Measurements from ENCODE around the gene RHO. TPM values are rescaled to one million over a fixed set of nuclear protein-coding genes. Genes with fewer than 3 reads are reported as not detected.

Gene RHO
- total and polyA plus RNA-seq, 5 donors from 2014 or later = not detected

- H3K9me3 Mint-ChIP-seq = no peaks in the 10 kb centered on the region
- peaks cover 0 to 1% (median 0%) of the 10 kb centered on the region in 4 donors for H3K4me1 Mint-ChIP-seq
Measured at GRCh38 chr3:129561619-129562248, 33.3 kb downstream of the RHO start.

DNA sequence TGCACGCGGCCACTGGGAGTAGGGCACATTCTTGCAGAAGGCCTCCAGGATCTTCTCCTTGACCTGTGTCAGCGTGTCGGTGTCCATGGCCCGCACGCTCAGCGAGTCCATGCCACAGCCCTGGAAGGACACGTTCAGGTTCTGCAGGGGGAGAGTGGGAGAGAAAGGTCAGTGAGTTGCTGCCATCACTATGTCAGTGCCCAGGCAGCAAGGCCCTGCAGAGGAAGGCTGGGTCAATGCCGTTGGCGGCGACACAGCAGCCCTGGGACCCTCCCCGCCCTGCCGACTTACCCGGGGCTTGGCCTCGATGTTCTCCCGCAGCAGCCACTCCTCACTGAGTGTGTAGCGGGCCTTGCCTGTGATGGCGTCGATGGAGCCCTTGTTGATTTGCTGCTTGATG lies 34.4 kb downstream of the RHO start:
- ATAC-seq (ENCODE audit: low read depth in 2 of 2) (no peak), DNase-seq (no peak)
- Histone ChIP-seq H3K36me3 (ENCODE audit: control insufficient read depth, insufficient read depth, low read length) (no peaks in the 10 kb centered on the region), H3K4me1 (ENCODE audit: control insufficient read depth, insufficient read depth, low read length, poor library complexity, severe bottlenecking) (no peaks in the 10 kb centered on the region), H3K4me3 (ENCODE audit: low read depth, low read length) (no peak overlapping the region), H3K27me3 (ENCODE audit: control insufficient read depth, insufficient read depth, low read length) (no peaks in the 10 kb centered on the region), H3K9me3 (ENCODE audit: control insufficient read depth in 2 of 2, low read length in 2 of 2) (no peaks in the 10 kb centered on the region), H3K27ac (ENCODE audit: insufficient read depth, low read length, poor library complexity, severe bottlenecking) (no peak overlapping the region)
- Mint-ChIP-seq H3K27ac (no peak overlapping the region), H3K36me3 (no peaks in the 10 kb centered on the region), H3K27me3 (no peaks in the 10 kb centered on the region), H3K4me1 (peaks cover 0 to 1% (median 0%) of the 10 kb centered on the region in 4 donors), H3K4me3 (no peak overlapping the region), H3K9me3 (no peaks in the 10 kb centered on the region)

More at GRCh38 chr3:129561619-129562248, 33.3 kb downstream of the RHO start:
- ATAC-seq (ENCODE audit: low read depth in 2 of 2) (no peak), DNase-seq (no peak)
- H3K4me3 Mint-ChIP-seq = no peak overlapping the region
- Histone ChIP-seq H3K4me1 (ENCODE audit: control insufficient read depth, insufficient read depth, low read length, poor library complexity, severe bottlenecking) (no peaks in the 10 kb centered on the region), H3K4me3 (ENCODE audit: low read depth, low read length) (no peak overlapping the region), H3K27ac (ENCODE audit: insufficient read depth, low read length, poor library complexity, severe bottlenecking) (no peak overlapping the region), H3K36me3 (ENCODE audit: control insufficient read depth, insufficient read depth, low read length) (no peaks in the 10 kb centered on the region), H3K9me3 (ENCODE audit: control insufficient read depth in 2 of 2, low read length in 2 of 2) (no peaks in the 10 kb centered on the region), H3K27me3 (ENCODE audit: control insufficient read depth, insufficient read depth, low read length) (no peaks in the 10 kb centered on the region)
- H3K27ac Mint-ChIP-seq = no peak overlapping the region
- no peaks in the 10 kb centered on the region for H3K27me3 Mint-ChIP-seq
- H3K36me3 Mint-ChIP-seq = no peaks in the 10 kb centered on the region

DNA sequence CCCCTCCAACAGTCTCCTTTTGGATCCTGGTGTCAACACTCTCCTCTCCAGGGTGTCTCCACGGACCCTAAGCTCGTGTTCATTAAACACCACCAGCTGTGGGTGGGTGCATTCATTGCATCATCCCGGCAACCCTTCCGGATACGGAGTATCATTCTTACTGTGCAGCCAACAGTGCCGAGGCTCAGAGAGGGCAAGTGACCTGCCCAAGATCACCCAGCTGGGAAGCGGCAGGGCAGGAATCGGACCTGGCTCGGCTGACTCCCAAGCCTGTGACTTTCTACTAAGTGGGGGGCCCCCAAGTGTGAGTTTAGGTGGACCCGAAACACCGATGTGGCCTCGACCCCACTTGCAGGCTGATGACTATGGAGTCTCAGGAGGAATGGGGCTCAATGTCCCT lies 34.9 kb downstream of the RHO start:
- no peak for DNase-seq
- no peaks in the 10 kb centered on the region for H3K9me3 Mint-ChIP-seq
- no peak overlapping the region for H3K4me3 ChIP-seq (ENCODE audit: low read depth, low read length)
- ATAC-seq (ENCODE audit: low read depth in 2 of 2) = no peak
- H3K36me3 Mint-ChIP-seq = no peaks in the 10 kb centered on the region
- H3K27ac ChIP-seq (ENCODE audit: insufficient read depth, low read length, poor library complexity, severe bottlenecking) = no peak overlapping the region
- H3K27me3 ChIP-seq (ENCODE audit: control insufficient read depth, insufficient read depth, low read length) = no peaks in the 10 kb centered on the region
- H3K9me3 ChIP-seq (ENCODE audit: control insufficient read depth in 2 of 2, low read length in 2 of 2) = no peaks in the 10 kb centered on the region
- no peaks in the 10 kb centered on the region for H3K36me3 ChIP-seq (ENCODE audit: control insufficient read depth, insufficient read depth, low read length)
- no peak overlapping the region for H3K4me3 Mint-ChIP-seq
- H3K27me3 Mint-ChIP-seq = no peaks in the 10 kb centered on the region
- peaks cover 0 to 1% (median 0%) of the 10 kb centered on the region in 4 donors for H3K4me1 Mint-ChIP-seq
- H3K27ac Mint-ChIP-seq = peak overlapping the region in 1 of 3 donors; percentile 51
- no peaks in the 10 kb centered on the region for H3K4me1 ChIP-seq (ENCODE audit: control insufficient read depth, insufficient read depth, low read length, poor library complexity, severe bottlenecking)

DNA sequence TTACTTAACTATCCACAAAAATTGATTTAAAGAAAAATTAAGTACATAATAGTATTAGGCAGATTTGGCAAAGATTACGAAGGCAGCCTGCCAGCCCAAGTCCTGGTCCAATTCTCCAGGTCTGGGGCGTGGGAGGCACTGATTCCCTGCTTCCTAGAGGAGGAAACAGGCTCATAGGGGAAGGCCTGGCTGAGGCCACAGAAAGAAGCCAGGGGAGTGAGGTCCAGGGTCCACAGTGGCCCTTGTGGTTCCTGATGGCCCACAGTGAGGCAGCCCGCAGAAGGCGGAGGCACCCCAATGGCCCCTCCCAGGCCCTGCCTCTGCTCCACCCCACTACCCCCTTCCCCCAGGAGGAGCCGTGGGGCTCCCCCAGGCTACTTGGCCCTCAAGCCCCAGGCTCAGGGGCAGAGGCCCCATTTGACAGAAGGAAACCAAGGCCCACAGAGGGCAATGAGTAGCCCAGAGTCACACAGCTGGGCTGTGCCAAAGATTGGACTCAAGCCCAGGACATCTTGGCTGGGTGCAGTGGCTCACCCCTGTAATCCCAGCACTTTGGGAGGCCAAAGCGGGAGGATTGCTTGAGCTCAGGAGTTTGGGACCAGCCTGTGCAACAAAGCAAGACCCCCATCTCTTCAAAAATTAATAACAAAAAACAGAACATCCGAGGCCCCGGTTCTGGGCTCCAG lies 35.6 kb downstream of the RHO start:
- ATAC-seq (ENCODE audit: low read depth in 2 of 2) = no peak
- DNase-seq = no peak
- H3K27ac Mint-ChIP-seq = no peak overlapping the region
- Histone ChIP-seq H3K4me1 (ENCODE audit: control insufficient read depth, insufficient read depth, low read length, poor library complexity, severe bottlenecking) (no peaks in the 10 kb centered on the region), H3K4me3 (ENCODE audit: low read depth, low read length) (no peak overlapping the region), H3K27ac (ENCODE audit: insufficient read depth, low read length, poor library complexity, severe bottlenecking) (no peak overlapping the region), H3K27me3 (ENCODE audit: control insufficient read depth, insufficient read depth, low read length) (no peaks in the 10 kb centered on the region), H3K9me3 (ENCODE audit: control insufficient read depth in 2 of 2, low read length in 2 of 2) (no peaks in the 10 kb centered on the region), H3K36me3 (ENCODE audit: control insufficient read depth, insufficient read depth, low read length) (no peaks in the 10 kb centered on the region)
- H3K36me3 Mint-ChIP-seq = no peaks in the 10 kb centered on the region
- H3K27me3 Mint-ChIP-seq = no peaks in the 10 kb centered on the region
- H3K4me3 Mint-ChIP-seq = no peak overlapping the region
- peaks cover 0 to 1% (median 0%) of the 10 kb centered on the region in 4 donors for H3K4me1 Mint-ChIP-seq
- H3K9me3 Mint-ChIP-seq = no peaks in the 10 kb centered on the region

- peaks cover 0 to 1% (median 0%) of the 10 kb centered on the region in 4 donors for H3K4me1 Mint-ChIP-seq
- H3K4me3 Mint-ChIP-seq = no peak overlapping the region
- no peaks in the 10 kb centered on the region for H3K36me3 Mint-ChIP-seq
- no peaks in the 10 kb centered on the region for H3K27me3 Mint-ChIP-seq
- H3K9me3 Mint-ChIP-seq = no peaks in the 10 kb centered on the region
- H3K9me3 ChIP-seq (ENCODE audit: control insufficient read depth in 2 of 2, low read length in 2 of 2) = no peaks in the 10 kb centered on the region
- DNase-seq (no peak), ATAC-seq (ENCODE audit: low read depth in 2 of 2) (no peak)
- H3K4me3 ChIP-seq (ENCODE audit: low read depth, low read length) = no peak overlapping the region
- no peaks in the 10 kb centered on the region for H3K36me3 ChIP-seq (ENCODE audit: control insufficient read depth, insufficient read depth, low read length)
- H3K27ac ChIP-seq (ENCODE audit: insufficient read depth, low read length, poor library complexity, severe bottlenecking) = no peak overlapping the region
- no peaks in the 10 kb centered on the region for H3K27me3 ChIP-seq (ENCODE audit: control insufficient read depth, insufficient read depth, low read length)
- no peak overlapping the region for H3K27ac Mint-ChIP-seq
- H3K4me1 ChIP-seq (ENCODE audit: control insufficient read depth, insufficient read depth, low read length, poor library complexity, severe bottlenecking) = no peaks in the 10 kb centered on the region
Measured at GRCh38 chr3:129564981-129565644, 36.7 kb downstream of the RHO start.

GRCh38 chr3:129565902-129566301 lies 37.5 kb downstream of the RHO start:
- ATAC-seq (ENCODE audit: low read depth in 2 of 2) = no peak
- H3K27ac Mint-ChIP-seq = no peak overlapping the region
- H3K27me3 ChIP-seq (ENCODE audit: control insufficient read depth, insufficient read depth, low read length) = no peaks in the 10 kb centered on the region
- H3K36me3 Mint-ChIP-seq = no peaks in the 10 kb centered on the region
- H3K4me1 ChIP-seq (ENCODE audit: control insufficient read depth, insufficient read depth, low read length, poor library complexity, severe bottlenecking) = no peaks in the 10 kb centered on the region
- no peak overlapping the region for H3K4me3 Mint-ChIP-seq
- no peak overlapping the region for H3K4me3 ChIP-seq (ENCODE audit: low read depth, low read length)
- H3K27ac ChIP-seq (ENCODE audit: insufficient read depth, low read length, poor library complexity, severe bottlenecking) = no peak overlapping the region
- no peaks in the 10 kb centered on the region for H3K4me1 Mint-ChIP-seq
- H3K36me3 ChIP-seq (ENCODE audit: control insufficient read depth, insufficient read depth, low read length) = no peaks in the 10 kb centered on the region
- no peaks in the 10 kb centered on the region for H3K9me3 ChIP-seq (ENCODE audit: control insufficient read depth in 2 of 2, low read length in 2 of 2)
- no peak for DNase-seq
- H3K27me3 Mint-ChIP-seq = no peaks in the 10 kb centered on the region
- H3K9me3 Mint-ChIP-seq = no peaks in the 10 kb centered on the region

DNA sequence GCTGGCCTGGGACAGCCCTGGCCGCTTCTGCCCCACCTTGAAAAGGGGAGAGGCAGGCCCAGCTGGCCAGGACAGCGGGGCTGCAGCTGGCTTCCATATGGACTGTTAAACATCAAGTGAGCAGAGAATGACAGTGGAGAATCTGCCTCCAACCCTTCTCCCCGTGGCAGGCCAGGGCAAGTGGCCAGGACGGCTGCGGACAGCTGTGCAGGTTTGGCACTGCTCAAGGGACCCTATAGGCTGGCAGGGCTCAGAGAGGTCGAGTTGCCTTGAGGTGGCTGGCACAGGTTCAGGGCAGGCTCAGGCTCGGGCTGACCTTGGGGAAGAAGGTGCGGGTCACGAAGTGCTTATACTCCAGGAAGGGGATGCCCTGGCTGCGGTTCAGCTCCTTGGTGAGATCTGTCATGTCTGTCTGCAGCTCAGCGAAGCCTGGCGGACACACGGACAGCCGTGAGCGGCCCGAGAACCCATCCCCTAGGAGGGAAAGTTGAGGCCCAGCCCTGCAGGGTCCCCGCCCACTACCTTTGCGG lies 38.8 kb downstream of the RHO start:
- H3K27ac ChIP-seq (ENCODE audit: insufficient read depth, low read length, poor library complexity, severe bottlenecking) = no peak overlapping the region
- no peaks in the 10 kb centered on the region for H3K4me1 ChIP-seq (ENCODE audit: control insufficient read depth, insufficient read depth, low read length, poor library complexity, severe bottlenecking)
- H3K9me3 ChIP-seq (ENCODE audit: control insufficient read depth in 2 of 2, low read length in 2 of 2) = no peaks in the 10 kb centered on the region
- ATAC-seq (ENCODE audit: low read depth in 2 of 2) (no peak), DNase-seq (no peak)
- no peaks in the 10 kb centered on the region for H3K36me3 ChIP-seq (ENCODE audit: control insufficient read depth, insufficient read depth, low read length)
- no peaks in the 10 kb centered on the region for H3K36me3 Mint-ChIP-seq
- no peaks in the 10 kb centered on the region for H3K27me3 Mint-ChIP-seq
- no peak overlapping the region for H3K27ac Mint-ChIP-seq
- H3K9me3 Mint-ChIP-seq = no peaks in the 10 kb centered on the region
- no peak overlapping the region for H3K4me3 ChIP-seq (ENCODE audit: low read depth, low read length)
- H3K4me3 Mint-ChIP-seq = no peak overlapping the region
- H3K4me1 Mint-ChIP-seq = no peaks in the 10 kb centered on the region
- no peaks in the 10 kb centered on the region for H3K27me3 ChIP-seq (ENCODE audit: control insufficient read depth, insufficient read depth, low read length)
